DMS153 (cell line): ENCODE measurements around the gene NINL.
"Not testable (repeated sequence)": the region's sequence is repeated elsewhere in the genome, so short reads cannot be mapped to it uniquely, and the experiment has no call there.

Experiments used
- DNase-seq: peaks from one replicate; lab custom pipeline; 2025; lab: John Stamatoyannopoulos, UW

The NINL gene

GRCh38 chr20:25484224-25484846 is 101.0 kb downstream of the NINL start:
- DNase-seq, result no peak

DNA sequence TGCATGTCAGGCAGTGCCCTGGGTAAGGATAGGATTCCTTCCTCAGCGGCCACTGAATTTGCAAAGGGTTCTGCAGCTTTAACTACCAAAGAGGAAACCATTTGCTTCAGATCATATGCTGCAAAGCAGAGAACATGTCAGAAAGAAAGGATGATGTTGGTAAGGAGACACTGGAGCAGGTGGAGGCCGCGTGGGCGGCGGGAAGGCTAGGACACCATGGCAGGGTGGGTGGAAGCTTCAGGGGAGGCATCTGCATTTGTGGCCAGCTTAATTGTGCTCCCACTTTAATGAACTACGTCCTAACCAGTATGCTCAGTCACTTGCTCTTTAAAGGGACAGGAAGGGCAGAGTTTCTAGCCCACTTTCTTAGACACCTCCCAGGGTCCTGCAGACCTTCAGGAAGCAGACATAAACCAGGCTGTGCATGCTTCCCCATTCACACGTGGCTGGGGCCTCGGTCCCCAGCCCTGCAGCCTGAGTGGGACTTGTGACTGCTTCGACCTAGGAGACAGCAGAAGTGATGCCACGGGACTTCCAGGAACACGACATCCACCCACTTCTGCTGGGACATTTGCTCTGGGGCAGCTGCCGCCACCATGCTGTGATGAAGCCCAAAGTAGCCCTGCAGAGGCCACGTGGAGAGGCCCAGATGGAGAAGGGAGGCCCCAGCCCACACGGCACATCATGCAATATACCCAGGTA is 101.7 kb downstream of the NINL start:
- no peak for DNase-seq

- DNase-seq, result no peak
Measured at GRCh38 chr20:25481918-25482253, 103.4 kb downstream of the NINL start.

DNA sequence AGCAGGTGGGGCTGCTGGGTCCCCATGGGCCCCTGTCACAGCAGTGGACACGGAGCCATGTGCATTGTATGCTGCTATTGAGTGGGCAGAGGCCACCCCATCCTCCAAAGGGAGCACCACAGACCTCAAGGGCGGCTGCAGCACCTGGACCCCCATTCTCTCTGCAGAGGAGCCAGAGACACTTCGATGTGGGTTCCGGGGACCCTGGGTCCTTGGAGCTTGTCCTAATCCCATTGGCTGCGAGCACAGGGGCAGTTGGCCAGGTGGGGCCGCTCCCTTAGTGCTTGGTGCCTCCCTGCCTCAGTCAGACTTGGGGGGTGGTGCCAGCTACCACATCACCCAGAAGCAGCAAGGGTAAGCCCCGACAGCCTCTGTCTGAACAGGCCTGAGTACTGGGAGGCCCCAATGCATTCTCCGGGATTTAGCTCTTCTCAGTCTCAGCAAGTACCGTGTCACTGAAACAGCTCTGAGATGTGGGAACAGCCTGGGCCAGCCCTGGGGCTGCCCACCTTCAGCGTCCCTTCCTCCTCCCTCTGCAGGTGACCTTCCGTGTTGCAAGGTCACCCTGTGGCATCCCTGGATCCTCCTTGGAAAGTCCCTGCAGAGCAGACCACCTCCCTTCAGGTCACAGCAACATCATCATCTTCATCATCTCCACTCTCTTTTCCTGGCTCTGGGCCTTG is 104.0 kb downstream of the NINL start:
- DNase-seq, result no peak

GRCh38 chr20:25480797-25481196 is 104.5 kb downstream of the NINL start:
- DNase-seq, result no peak

DNA sequence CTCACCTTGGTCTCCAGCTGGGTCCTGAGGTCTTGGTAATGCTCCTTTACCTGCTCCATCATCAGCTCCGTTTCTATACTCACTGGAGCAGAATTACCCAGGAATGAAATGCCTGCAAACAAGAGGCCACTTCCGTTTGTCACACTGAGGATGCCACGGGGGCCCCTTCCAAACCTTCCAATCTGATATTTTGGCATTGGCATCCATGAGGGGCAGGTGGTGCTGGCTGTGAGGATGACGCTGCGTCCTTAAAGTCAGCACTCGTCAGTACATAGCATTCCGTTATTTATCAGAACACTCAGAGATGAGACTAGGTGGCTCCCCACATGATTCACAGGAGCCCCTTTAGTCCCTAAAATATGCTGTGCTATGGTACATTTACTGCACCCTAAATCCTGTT is 105.2 kb downstream of the NINL start:
- DNase-seq, result no peak

DNA sequence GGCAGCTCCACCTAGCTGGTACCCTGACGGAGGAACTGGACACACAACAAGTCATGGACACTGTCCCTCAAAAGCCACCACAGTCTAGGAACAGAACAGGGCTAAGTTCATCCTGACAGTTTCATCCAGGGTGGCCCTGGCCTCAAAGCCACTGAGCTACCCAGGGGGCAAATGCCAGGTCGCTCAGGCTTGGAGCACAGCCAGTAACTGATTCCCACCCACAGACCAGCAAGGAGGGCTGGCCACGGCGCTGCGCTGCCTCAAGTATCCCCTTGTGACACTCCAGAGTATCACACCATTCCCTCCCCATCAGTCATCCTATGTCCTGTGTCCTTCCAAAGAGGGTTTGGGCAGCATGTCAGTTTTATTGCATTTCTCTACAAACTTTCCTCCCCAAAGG is 105.7 kb downstream of the NINL start:
- no peak for DNase-seq

GRCh38 chr20:25478889-25479568 is 106.3 kb downstream of the NINL start:
- DNase-seq, result no peak

GRCh38 chr20:25477014-25477882 is 108.1 kb downstream of the NINL start:
- no peak for DNase-seq

DNA sequence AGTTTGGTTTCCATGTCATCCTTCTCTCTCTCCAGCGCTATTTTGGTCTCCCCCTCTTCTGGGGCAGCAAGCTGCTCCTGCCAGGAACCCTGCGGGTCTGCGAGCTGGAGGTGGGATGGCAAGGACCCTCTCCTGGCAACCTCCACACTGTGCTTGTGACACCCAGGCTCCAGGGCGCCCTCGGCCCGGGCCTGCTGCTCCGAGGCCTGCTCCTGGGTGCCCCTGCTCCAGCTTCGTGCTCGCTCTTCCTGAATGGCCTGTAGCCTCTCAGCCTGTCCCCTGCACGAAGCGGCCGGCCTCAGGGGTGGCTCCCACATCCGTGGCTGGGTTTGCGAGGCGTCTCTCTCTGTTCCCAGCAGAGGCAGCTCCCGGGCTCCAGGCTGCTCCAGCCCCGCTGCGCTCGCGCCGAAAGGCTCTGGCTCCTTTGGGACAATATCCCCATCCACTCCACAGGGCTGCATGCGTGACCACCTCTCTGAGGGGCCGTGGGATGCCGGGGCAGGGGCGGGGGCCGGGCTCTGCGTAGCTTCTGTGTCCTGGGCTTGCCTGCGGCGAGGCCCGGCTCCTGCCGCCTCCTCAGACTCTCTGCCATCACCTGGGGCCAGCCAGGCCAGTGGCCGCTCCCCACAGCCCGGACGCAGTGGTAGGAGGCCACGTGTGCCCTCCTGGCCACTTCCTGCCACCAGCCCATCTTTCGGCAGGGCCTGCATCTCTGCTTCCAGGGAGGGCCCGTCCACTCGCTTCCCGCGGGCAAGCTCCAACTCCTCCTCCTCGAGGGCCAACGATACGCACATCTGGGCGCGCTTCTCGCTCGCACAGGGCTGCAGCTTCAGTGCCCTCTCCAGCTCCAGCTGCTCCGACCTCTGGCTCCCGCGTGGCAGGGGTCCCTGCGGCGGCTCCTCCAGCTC is 109.0 kb downstream of the NINL start:
- no peak for DNase-seq

DNA sequence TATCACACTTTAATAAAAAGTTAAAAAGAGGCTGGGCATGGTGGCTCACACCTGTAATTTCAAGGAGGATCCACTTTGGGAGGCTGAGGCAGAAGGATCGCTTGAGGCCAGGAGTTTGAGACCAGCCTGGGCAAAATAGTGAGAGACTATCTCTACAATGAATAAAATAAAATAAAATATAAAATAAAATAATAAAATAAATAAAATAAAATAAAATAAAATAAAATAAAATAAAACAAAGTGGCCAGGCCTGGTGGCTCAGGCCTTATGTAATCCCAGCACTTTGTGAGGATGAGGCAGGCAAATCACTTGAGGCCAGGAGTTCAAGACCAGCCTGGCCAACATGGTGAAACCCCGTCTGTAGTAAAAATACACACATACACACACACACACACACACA is 112.0 kb downstream of the NINL start:
- not testable (repeated sequence) for DNase-seq

DNA sequence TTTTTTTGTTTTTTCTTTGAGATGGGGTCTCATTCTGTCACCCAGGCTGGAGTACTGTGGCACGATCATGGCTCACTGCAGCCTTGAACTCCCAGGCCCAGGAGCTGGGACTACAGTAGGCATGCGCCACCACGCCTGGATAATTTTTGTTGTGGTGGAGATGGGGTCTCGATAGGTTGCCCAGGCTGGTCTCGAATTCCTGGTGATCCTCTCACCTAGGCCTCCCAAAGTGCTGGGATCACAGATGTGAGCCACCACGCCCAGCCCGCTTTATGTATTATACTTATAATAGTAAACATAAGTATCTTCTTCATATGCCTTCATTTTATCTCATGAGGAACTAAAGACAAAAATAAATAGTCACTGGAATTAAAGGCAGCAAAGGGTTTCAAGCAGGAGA is 114.3 kb downstream of the NINL start:
- no peak for DNase-seq

- peak; percentile 2 for DNase-seq
Measured at GRCh38 chr20:25470045-25470444, 115.3 kb downstream of the NINL start.

DNA sequence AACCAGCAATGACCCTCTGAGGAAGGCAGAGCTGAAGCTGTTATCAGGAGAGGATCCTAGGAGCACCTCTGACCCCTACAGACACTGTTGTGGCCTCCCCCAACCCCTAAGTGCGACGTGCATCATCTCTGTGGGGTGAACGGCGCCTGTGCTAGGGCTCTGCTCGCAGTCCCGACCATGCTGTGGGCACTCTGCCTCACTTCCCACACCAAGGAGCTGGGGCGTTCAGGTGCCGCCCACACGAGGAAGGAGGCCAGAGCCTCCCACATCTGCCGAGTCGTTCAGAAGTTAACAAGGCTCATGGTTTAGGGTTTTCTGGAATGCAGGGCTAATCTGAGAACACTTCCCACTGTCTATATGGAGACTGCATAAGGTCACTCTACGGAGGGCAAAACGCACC is 115.8 kb downstream of the NINL start:
- DNase-seq, result no peak

- no peak for DNase-seq
Measured at GRCh38 chr20:25468126-25469075, 116.9 kb downstream of the NINL start.

GRCh38 chr20:25467441-25467840 is 117.9 kb downstream of the NINL start:
- no peak for DNase-seq

DNA sequence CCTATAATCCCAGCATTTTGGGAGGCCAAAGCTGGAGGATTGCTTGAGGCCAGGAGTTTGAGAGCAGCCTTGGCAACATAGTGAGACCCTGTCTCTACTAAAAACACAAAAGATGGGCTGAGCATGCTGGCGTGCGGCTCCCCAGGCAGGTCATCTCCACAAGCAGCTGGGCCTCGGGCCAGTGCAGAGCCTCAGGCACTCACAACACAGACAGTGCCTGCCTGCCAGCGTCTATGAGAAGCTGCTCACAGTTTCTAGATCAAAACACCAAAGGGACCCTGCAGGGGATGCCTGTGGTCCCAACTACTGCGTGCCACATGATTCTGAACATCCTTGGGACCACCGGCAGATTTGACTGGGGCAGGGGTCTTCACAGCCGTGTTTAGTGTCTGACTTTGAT is 118.5 kb downstream of the NINL start:
- DNase-seq, result no peak

- DNase-seq, result no peak
Measured at GRCh38 chr20:25465243-25466135, 119.8 kb downstream of the NINL start.
